GM12864 (cell line): ENCODE data around the gene DUOXA2.
A peak's percentile ranks its signal among the peaks of the same experiment; 100 is the strongest.

Experiments
- DNase-seq: peaks from one replicate; pipeline ENCODE4 v3.0.0-alpha.2; 2011; ENCODE audit warnings: low read depth
- H3K4me3 ChIP-seq: 2 replicates; pipeline ENCODE4 v1.5.1; 2011; ENCODE audit warnings: mild to moderate bottlenecking, low read depth, low read length, control low read depth
- TF ChIP-seq, protein P1 (sequence below): IDR thresholded peaks from 2 replicates; pipeline ENCODE4 v1.5.1; 2011; ENCODE audit warnings: low read depth, mild to moderate bottlenecking, moderate library complexity, low read length, control low read depth, inconsistent platforms; ENCODE audit errors: missing control alignments

The DUOXA2 gene

GRCh38 chr15:45121020-45121419 lies 6.9 kb downstream of the DUOXA2 start:
- TF ChIP-seq, protein P1, sequence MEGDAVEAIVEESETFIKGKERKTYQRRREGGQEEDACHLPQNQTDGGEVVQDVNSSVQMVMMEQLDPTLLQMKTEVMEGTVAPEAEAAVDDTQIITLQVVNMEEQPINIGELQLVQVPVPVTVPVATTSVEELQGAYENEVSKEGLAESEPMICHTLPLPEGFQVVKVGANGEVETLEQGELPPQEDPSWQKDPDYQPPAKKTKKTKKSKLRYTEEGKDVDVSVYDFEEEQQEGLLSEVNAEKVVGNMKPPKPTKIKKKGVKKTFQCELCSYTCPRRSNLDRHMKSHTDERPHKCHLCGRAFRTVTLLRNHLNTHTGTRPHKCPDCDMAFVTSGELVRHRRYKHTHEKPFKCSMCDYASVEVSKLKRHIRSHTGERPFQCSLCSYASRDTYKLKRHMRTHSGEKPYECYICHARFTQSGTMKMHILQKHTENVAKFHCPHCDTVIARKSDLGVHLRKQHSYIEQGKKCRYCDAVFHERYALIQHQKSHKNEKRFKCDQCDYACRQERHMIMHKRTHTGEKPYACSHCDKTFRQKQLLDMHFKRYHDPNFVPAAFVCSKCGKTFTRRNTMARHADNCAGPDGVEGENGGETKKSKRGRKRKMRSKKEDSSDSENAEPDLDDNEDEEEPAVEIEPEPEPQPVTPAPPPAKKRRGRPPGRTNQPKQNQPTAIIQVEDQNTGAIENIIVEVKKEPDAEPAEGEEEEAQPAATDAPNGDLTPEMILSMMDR, result no peak
- H3K4me3 ChIP-seq, result no peak overlapping the region
- DNase-seq, result no peak

DNA sequence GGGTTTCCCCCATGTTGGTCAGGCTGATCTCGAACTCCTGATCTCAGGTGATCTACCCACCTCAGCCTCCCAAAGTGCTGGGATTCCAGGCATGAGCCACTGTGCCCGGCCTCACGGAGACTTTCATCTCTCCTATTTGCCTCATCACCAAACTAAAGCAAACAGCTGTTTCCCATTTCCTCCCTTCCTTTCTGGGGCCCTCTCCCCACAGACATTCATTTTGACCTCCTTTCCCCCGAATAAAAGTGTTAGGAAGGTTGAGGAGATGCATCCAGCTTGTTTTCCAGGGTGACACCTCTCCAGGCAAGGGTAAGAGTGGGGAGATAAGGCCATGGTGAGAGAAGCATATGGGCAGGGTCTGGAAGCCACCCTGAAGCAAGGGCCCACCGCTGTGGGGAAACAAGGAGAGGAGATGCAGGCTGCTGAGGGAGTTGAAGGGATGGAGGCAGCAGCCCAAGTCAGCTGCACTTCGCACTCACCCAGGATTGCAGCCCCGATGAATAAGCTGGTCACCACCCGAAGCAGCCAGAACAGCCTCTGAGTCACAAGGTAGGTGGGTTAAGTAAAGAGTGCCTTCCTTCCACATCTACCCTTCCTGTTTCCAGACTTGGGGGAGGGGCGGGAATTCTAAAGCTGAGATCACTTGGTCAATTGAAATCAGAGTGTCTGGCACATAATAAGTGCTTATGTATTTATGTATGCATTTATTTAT lies 7.7 kb downstream of the DUOXA2 start:
- DNase-seq, result no peak
- H3K4me3 ChIP-seq, result no peak overlapping the region
- TF ChIP-seq, protein P1, result no peak

GRCh38 chr15:45122719-45123118 lies 8.6 kb downstream of the DUOXA2 start:
- H3K4me3 ChIP-seq, result no peak overlapping the region
- TF ChIP-seq, protein P1, result no peak
- DNase-seq, result no peak

GRCh38 chr15:45123397-45123796 lies 9.3 kb downstream of the DUOXA2 start:
- no peak overlapping the region for H3K4me3 ChIP-seq
- no peak for DNase-seq
- TF ChIP-seq, protein P1, result no peak

DNA sequence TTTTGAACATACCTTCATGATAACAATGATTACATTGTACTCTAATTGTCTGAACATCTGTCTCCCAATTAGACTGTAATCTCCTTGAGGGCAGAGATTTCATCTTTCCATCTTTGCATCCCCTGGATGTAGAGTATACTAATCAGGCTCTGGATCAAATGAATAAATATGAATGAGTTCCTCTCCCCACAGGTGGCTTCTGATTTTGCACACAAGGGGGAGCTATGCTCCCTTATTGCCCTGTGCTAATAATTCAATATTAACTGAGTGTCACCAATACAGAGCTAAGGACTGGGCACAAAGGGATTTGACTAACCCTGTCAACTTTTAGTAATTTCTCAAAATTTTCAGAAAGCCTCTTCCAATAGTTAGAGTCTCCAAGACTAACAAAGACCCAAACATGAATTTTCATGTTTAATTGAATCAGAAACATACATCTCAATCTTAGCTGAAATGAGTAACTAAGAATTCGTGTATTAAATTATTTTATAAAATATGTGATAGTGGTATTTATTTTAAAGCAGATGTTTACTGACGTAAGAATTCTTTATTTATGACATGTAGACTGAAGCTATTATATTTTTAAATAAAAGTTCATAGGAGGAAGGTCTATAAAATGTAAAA lies 12.5 kb downstream of the DUOXA2 start:
- DNase-seq, result no peak
- no peak overlapping the region for H3K4me3 ChIP-seq
- TF ChIP-seq, protein P1, result peak; percentile 65

DNA sequence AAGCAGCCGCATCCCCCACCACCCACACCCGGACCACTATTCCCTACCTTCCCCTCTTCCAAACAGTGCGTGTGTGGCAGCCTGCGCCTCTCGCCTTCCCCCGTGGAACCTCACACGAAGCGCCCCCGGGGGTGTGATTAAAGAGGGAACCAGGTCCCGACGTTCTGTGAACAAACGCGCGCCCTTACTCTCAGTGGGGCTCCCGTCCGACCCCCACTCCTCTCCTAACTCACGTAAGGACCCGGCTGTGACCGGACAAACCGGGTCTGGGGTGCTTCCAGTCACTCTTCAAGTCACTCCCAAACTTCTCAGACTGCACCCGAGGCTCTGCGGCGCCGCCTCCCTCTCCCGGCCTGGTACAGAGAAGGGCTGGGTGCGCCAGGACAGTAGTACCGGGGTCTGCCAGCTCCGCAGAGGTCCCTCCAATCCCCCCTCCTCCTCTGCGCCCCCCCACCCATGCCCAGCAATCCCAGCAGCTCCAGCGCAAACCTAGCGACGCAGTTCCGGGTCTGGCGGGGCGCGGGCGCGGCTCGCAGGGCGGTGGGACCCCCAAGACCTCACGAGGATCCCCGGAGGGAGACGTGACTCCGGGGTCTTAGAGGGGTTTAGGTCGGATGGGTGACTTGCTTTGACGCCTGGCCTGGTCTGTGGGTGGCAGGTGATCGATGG lies 15.0 kb downstream of the DUOXA2 start:
- TF ChIP-seq, protein P1, result no peak
- DNase-seq, result no peak
- H3K4me3 ChIP-seq, result no peak overlapping the region

DNA sequence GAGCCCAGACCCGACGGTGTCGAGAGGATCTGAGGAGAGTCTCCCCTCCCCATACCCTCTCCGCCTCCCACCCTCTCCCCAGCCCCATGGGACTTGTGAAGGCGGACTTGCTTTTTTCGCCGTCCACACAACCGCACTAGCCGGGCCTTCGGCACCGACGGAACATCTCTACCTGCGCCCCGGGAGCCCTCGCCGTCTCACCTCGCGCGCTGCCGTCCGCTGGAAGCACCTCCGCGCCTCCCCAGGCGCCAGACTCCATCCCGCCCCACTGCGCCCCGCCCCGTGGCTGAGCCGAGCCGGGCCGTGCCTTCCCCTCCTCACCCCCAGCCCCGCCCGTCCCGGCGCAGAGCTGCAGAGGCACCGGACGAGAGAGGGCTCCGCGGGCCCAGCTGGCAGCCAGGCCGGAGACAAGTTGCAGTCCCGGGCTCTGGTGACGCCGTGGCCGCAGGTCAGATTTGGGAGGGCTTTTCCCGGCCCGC lies 15.6 kb downstream of the DUOXA2 start, which contains the start of the genes DUOX1 and DUOXA1:
Gene DUOX1 (plus strand): TSS at position 344 of the 479 bp plus-strand sequence. CDS start 1,973 bp downstream, outside the sequence.
Gene DUOXA1 (minus strand): TSS at position 229 of the 479 bp plus-strand sequence. CDS start 6,865 bp downstream, outside the sequence.
- H3K4me3 ChIP-seq, result no peak within 1 kb of the TSS
- no peak for DNase-seq
- TF ChIP-seq, protein P1, result no peak
